ENCODE data around the gene ABCA10.

ABCA10 gene

DNA sequence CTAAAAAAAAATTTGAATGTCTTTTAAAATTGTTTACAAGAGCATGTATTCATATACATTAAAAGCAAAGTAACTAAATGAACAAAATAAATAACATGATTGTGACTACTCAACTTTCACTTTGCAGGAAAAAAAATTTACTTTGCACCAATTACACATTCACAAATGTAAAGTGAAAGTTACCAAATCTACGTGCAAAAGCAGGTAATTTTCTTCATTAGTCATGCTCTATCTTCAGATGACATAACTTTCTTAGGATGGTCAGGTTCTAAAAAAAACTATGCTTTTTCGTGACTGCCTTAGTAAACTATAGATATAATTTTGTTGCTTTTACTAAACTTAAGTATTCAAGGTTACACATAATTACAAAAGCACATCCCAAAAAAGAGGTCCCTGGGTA lies 17.0 kb upstream of the ABCA10 start:
- FAIRE-seq = no peak
- no peak for DNase-seq (ENCODE audit: insufficient read length)
- TF ChIP-seq TAF1 (IDR thresholded peaks at IDR 0.05; ENCODE audit: borderline replicate concordance, low read depth, low read length) (no peak), POLR2A (IDR thresholded peaks at IDR 0.05; ENCODE audit: low read depth, low read length) (no peak), POLR2AphosphoS5 (IDR thresholded peaks at IDR 0.05; ENCODE audit: low read depth, low read length) (no peak)

DNA sequence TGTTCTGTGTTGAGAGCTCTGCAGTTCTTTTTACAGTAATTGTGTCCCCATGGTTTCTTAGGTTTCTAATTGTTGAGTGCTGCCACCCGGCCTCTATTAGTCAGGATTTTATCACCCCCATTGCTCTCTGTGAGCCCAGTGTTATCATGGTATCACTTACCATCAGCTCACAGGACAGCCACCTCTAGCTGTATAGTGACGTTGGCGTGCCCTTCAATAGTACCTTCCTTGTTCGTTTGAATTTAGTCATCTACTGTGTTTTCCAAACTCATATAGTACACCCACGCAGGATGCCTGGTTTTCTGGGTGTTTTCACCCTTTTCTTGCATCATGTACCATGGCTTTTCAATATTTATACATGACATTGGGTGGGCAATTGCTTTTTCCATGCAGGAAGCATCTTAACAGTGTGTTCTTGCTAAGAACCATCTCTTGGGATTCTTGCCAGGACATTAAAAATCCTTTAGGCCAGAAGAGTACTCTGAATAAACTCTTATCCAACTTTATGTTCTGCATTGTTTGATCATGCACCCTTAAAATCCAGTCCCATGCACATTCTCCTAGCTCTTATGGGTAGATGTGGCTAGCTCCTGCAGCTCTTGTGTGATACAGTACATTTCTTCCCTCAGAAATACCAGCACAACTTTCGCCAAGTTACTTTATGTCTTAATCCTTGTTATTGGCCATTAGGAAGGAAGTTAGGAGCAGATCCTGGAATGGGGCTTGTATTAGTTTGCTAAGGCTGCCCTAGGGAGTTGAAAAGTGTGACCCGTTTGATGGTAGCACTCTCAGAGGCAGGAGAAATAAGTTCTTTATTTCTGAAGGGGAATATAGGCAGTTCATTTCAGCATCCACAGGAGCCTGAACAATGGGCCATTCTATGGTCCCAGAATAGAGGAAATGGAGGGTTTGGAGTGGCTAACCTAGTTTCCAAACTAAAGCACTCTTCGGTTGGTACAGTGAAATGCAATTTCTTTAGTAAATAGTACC lies 11.3 kb upstream of the ABCA10 start:
- TF ChIP-seq POLR2A (IDR thresholded peaks at IDR 0.05; ENCODE audit: low read depth, low read length) (no peak), TAF1 (IDR thresholded peaks at IDR 0.05; ENCODE audit: borderline replicate concordance, low read depth, low read length) (no peak), POLR2AphosphoS5 (IDR thresholded peaks at IDR 0.05; ENCODE audit: low read depth, low read length) (no peak)

DNA sequence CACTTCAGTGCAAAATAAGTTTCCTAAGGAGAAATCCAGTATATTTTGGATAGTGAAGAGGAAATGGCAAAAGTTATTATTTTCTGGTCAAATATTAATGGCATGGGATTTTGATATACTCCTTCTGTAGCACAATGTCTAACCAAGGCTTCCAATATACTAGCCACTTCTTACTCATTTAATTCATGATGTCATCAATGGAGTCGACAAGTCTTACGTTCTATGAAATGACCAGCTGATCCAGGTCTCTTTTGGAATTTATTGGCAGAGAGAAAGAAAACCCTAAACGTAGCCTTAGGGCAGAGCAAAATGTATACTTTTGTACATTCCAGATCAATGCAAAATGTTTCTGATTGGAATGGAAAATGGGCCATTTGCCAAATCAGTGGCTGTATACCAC lies 8.3 kb upstream of the ABCA10 start:
- no peak for TF ChIP-seq POLR2AphosphoS5 (IDR thresholded peaks at IDR 0.05; ENCODE audit: low read depth, low read length)
- TF ChIP-seq TAF1 (IDR thresholded peaks at IDR 0.05; ENCODE audit: borderline replicate concordance, low read depth, low read length) = no peak
- TF ChIP-seq POLR2A (IDR thresholded peaks at IDR 0.05; ENCODE audit: low read depth, low read length) = no peak
- no peak for DNase-seq (ENCODE audit: insufficient read length)
- no peak for FAIRE-seq

More for the DNA sequence above, 11.3 kb upstream of the ABCA10 start:
- no peak for FAIRE-seq
- DNase-seq (ENCODE audit: insufficient read length) = no peak

DNA sequence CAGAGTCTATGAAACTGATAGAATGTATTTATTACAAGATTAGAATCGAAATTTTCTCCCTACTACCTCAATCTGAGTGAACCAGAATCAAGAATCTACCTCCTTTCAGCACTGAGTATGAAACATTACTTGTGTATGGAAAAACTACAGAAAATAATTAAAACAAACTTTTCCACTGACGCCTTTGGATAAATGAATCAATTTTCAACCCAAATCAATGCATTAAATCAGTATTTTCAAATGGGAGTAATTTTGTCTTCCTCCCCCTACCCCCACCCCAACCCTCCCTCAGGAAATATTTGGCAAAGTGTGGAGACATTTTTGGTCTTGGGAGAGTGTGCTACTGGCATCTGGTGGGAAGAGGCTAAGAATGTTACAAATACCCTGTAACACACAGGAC lies 7.8 kb upstream of the ABCA10 start:
- FAIRE-seq = no peak
- TF ChIP-seq POLR2AphosphoS5 (IDR thresholded peaks at IDR 0.05; ENCODE audit: low read depth, low read length) (no peak), TAF1 (IDR thresholded peaks at IDR 0.05; ENCODE audit: borderline replicate concordance, low read depth, low read length) (no peak), POLR2A (IDR thresholded peaks at IDR 0.05; ENCODE audit: low read depth, low read length) (no peak)
- no peak for DNase-seq (ENCODE audit: insufficient read length)

DNA sequence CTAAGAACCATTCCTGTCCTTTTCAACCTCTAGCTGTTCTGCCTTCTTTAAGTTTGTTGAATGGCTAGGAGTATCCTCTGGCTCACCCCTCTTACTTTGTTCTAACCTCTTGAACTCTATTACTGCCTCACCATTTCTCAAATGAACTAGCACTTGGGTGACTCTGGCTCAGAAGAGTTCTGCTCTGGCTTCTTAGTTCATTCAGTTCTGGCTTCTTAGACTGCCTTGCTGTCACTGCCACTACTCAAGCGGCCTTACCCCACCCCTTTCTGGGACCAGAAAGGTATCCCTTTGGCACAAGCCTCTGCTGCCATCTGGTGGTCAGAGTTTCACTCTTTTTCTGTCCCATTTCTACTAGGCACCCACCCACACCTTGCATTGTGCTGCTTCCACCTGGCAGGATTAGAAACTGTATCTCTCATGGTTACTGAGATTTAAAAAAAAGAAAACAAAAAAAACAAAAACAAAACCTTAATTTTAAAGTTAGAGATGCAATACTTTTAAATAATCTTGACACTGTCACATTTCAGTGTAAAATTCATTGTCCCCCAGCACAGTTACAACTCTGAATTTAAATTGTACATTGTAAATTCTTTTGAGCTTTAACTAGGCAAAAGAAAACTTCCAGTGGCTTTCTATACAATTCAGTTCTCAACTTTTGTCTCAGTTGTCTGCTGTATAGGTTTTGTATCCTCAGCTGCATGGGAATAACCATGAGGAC lies 6.9 kb upstream of the ABCA10 start:
- TF ChIP-seq TAF1 (IDR thresholded peaks at IDR 0.05; ENCODE audit: borderline replicate concordance, low read depth, low read length) (no peak), POLR2AphosphoS5 (IDR thresholded peaks at IDR 0.05; ENCODE audit: low read depth, low read length) (no peak), POLR2A (IDR thresholded peaks at IDR 0.05; ENCODE audit: low read depth, low read length) (no peak)
- peak; percentile 85 for FAIRE-seq
- no peak for DNase-seq (ENCODE audit: insufficient read length)

DNA sequence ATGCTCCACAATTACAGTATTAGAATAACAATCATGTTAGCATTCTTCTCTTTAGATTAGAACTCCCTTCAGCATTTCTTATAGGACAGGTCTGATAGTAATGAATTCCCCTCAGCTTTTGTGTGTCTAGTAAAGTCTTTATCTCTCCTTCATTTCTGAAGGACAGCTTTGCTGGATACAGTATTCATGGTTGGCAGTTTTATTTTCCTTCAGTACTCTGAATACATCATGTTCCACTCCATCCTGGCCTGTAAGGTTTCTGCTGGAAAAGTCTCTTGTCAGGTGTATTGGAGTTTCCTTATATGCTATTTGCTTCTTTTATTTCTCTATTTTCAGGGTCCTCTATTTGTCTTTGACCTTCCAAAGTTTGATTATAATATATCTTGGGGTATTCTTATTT lies 4.0 kb upstream of the ABCA10 start:
- TF ChIP-seq TAF1 (IDR thresholded peaks at IDR 0.05; ENCODE audit: borderline replicate concordance, low read depth, low read length) (no peak), POLR2A (IDR thresholded peaks at IDR 0.05; ENCODE audit: low read depth, low read length) (no peak), POLR2AphosphoS5 (IDR thresholded peaks at IDR 0.05; ENCODE audit: low read depth, low read length) (no peak)
- no peak for FAIRE-seq
- DNase-seq (ENCODE audit: insufficient read length) = no peak

DNA sequence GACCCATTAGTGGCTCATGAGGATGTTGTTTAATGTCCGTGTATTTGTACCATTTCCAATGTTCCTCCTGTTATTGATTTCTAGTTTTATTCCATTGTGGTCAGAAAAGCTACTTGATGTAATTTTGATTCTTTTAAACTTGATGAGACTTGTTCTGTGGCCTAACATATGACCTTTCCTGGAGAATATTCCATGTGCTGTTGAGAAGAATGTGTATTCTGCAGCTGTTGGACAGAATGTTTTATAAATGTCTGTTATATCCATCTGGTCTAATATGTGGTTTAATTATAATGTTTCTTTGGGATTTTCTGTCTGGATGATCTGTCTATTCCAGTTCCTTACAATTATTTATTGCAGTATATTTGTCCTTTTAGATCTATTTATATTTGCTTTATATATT lies 2.9 kb upstream of the ABCA10 start:
- FAIRE-seq = no peak
- DNase-seq (ENCODE audit: insufficient read length) = no peak

DNA sequence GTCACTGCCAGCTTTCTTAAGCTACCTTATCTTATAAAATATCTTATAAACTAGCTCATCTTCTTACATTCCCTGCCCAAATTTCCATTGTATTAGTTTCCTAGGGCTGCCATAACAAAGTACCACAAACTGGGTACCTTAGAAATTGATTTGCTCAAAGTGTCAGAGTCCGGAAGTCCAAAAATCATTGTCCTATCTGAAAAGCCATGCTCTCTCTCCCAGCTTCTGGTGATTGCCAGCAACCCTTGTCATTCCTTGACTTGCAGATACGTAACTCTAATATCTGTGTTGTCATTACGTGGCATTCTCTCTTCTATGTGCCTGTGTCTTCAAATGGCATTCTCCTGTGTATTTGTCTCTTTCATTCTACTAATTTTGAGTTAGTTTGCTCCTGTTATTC lies 2.3 kb upstream of the ABCA10 start:
- TF ChIP-seq POLR2A (IDR thresholded peaks at IDR 0.05; ENCODE audit: low read depth, low read length) = no peak
- no peak for TF ChIP-seq TAF1 (IDR thresholded peaks at IDR 0.05; ENCODE audit: borderline replicate concordance, low read depth, low read length)
- TF ChIP-seq POLR2AphosphoS5 (IDR thresholded peaks at IDR 0.05; ENCODE audit: low read depth, low read length) = no peak
- no peak for DNase-seq (ENCODE audit: insufficient read length)
- FAIRE-seq = no peak

More for the DNA sequence above, 2.9 kb upstream of the ABCA10 start:
- TF ChIP-seq POLR2AphosphoS5 (IDR thresholded peaks at IDR 0.05; ENCODE audit: low read depth, low read length) (no peak), TAF1 (IDR thresholded peaks at IDR 0.05; ENCODE audit: borderline replicate concordance, low read depth, low read length) (no peak), POLR2A (IDR thresholded peaks at IDR 0.05; ENCODE audit: low read depth, low read length) (no peak)

DNA sequence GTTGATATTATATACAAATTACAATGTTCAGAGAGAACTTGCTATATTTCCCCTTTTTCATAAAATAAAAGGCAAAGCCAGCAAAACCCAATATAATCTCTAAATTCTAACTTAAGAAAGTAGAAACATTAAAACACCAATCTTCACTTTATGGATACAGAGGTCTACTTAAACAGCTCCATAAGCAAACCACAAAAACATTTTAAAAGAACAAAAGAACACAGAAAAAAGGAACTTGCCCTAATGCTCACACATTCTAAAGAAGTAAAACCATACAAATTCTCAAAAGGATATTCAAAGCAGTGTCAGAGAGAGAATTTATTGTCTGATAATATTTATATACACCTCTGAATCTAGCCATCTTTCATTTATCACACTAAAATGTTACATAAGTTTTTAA lies 606 bp downstream of the ABCA10 start:
- TF ChIP-seq POLR2A (IDR thresholded peaks at IDR 0.05; ENCODE audit: low read depth, low read length) (no peak), POLR2AphosphoS5 (IDR thresholded peaks at IDR 0.05; ENCODE audit: low read depth, low read length) (no peak), TAF1 (IDR thresholded peaks at IDR 0.05; ENCODE audit: borderline replicate concordance, low read depth, low read length) (no peak)
- DNase-seq (ENCODE audit: insufficient read length) = no peak
- FAIRE-seq = no peak

DNA sequence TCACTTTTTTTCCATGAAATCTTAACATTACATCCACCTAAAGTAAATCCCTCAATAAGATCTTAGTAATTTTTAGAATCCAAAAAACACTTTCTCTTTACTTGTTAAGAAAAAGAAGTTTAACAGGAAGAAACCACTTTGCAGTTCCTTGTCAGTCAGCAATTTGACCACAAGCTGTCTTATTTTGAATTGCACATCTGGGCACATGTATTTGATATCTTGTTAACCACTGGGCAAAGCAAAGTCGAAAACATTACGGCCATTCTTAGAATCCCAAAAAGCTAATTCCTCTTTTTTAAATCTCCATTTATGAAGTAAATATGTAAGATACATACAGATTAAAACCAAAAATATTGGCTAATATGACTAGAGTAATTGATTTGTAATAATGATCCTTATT lies 1.1 kb downstream of the ABCA10 start:
- TF ChIP-seq TAF1 (IDR thresholded peaks at IDR 0.05; ENCODE audit: borderline replicate concordance, low read depth, low read length) (no peak), POLR2A (IDR thresholded peaks at IDR 0.05; ENCODE audit: low read depth, low read length) (no peak), POLR2AphosphoS5 (IDR thresholded peaks at IDR 0.05; ENCODE audit: low read depth, low read length) (no peak)
- DNase-seq (ENCODE audit: insufficient read length) (no peak), FAIRE-seq (no peak)

DNA sequence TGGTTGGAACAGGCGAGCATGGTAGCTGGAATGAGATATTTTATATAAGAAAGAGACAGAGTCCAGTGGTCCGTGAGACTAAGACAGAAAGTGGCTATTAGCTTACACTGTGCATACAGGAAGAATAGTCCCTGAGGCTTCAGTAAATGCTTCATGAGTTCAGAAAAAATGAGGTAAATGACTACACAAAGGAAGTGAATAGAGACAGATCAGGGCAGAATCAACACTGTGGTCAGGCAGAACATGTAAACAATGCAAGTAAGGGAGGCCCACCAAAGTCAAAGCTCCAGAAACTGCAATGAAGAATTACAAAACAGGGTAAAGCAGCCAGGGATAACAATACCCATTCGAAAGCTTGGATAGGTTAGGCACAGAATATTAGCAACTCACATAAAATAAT lies 4.8 kb downstream of the ABCA10 start:
- TF ChIP-seq POLR2A (IDR thresholded peaks at IDR 0.05; ENCODE audit: low read depth, low read length) (no peak), POLR2AphosphoS5 (IDR thresholded peaks at IDR 0.05; ENCODE audit: low read depth, low read length) (no peak), TAF1 (IDR thresholded peaks at IDR 0.05; ENCODE audit: borderline replicate concordance, low read depth, low read length) (no peak)
- FAIRE-seq (peak; percentile 67), DNase-seq (ENCODE audit: insufficient read length) (no peak)
